ENCODE data around the gene DVL2.

DNA sequence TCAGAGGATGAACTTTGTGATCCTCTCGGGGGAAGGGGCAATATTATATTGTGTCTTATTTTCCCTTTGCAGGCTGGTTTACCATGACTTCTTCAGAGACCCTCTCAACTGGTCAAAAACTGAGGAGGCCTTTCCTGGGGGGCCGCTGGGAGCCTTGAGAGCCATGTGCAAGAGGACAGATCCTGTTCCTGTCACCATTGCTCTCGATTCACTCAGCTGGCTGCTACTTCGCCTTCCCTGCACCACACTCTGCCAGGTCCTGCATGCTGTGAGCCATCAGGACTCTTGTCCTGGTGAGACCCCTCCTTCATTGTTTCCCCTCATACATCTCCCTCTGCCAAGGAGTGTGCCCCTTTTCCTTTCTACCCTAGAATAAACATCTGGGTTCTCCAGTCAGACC lies 20.2 kb upstream of the DVL2 start:
- no peak for TF ChIP-seq EZH2phosphoT487 (conservative IDR thresholded peaks at IDR 0.05; ENCODE audit: low read length)
- TF ChIP-seq, protein P1, sequence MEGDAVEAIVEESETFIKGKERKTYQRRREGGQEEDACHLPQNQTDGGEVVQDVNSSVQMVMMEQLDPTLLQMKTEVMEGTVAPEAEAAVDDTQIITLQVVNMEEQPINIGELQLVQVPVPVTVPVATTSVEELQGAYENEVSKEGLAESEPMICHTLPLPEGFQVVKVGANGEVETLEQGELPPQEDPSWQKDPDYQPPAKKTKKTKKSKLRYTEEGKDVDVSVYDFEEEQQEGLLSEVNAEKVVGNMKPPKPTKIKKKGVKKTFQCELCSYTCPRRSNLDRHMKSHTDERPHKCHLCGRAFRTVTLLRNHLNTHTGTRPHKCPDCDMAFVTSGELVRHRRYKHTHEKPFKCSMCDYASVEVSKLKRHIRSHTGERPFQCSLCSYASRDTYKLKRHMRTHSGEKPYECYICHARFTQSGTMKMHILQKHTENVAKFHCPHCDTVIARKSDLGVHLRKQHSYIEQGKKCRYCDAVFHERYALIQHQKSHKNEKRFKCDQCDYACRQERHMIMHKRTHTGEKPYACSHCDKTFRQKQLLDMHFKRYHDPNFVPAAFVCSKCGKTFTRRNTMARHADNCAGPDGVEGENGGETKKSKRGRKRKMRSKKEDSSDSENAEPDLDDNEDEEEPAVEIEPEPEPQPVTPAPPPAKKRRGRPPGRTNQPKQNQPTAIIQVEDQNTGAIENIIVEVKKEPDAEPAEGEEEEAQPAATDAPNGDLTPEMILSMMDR (IDR thresholded peaks at IDR 0.05; ENCODE audit: insufficient read depth, low read length, poor library complexity, severe bottlenecking), result no peak
